Left ventricle myocardium inferior (tissue), 1 donor: ENCODE data around the gene VPS13D. TPM values are rescaled to one million over a fixed set of nuclear protein-coding genes. Genes with fewer than 3 reads are reported as not detected.
A peak's percentile ranks its signal among the peaks of the same experiment; 100 is the strongest.

Source experiments
- DNase-seq: peaks from one replicate; pipeline ENCODE4 v3.0.0-alpha.2; 2020
- H3K27ac ChIP-seq: fragments of 200-600 bp; replicated peaks from 2 replicates; pipeline ENCODE4 v1.8.0; 2021
- H3K27me3 ChIP-seq: fragments of 200-600 bp; 2 replicates; pipeline ENCODE4 v1.8.0; 2021; ENCODE audit warnings: low read depth
- H3K36me3 ChIP-seq: fragments of 200-600 bp; 2 replicates; pipeline ENCODE4 v1.8.0; 2021
- H3K4me1 ChIP-seq: fragments of 200-600 bp; 2 replicates; pipeline ENCODE4 v1.8.0; 2021
- H3K4me3 ChIP-seq: fragments of 200-600 bp; 2 replicates; pipeline ENCODE4 v1.8.0; 2021; ENCODE audit warnings: mild to moderate bottlenecking, moderate library complexity
- H3K9me3 ChIP-seq: fragments of 200-600 bp; replicated peaks from 2 replicates; pipeline ENCODE4 v1.8.0; 2021
- CTCF ChIP-seq: fragments of 200-600 bp; IDR thresholded peaks from 2 replicates; pipeline ENCODE4 v1.8.0; 2021; ENCODE audit warnings: antibody characterized with exemption, mild to moderate bottlenecking, borderline replicate concordance
- intact Hi-C: fragments of 100-400 bp; cut with micrococcal nuclease; formaldehyde crosslinking; loops from one replicate; pipeline ENCODE4 v1.11.0; 2022
- total RNA-seq: library from RNA; stranded (reverse); fragmentation: NEBNext Ultra II Directional; extraction: Animal tissue kit (Norgen Biotek cat#: 25700); gene quantifications from one replicate; pipeline ENCODE4 v1.2.1, GENCODE V29; 2021
- donor health status: DM: no; HTN: yes; CAD: no; lungs with severe emphysema.

Gene VPS13D
- total RNA-seq, 1 donor from 2014 or later: 71.6 TPM

- Histone ChIP-seq H3K36me3 (peaks cover 26% of the 10 kb centered on the region), H3K27me3 (no peaks in the 10 kb centered on the region), H3K27ac (peak overlapping the region; percentile 80), H3K9me3 (no peaks in the 10 kb centered on the region), H3K4me3 (no peak overlapping the region), H3K4me1 (peaks cover 82% of the 10 kb centered on the region)
- no peak for TF ChIP-seq CTCF
- DNase-seq: no peak
- intact Hi-C loops: no loop called here
Observed at GRCh38 chr1:12338823-12339222, 109.0 kb downstream of the VPS13D start.

- intact Hi-C loops: no loop called here
- no peak for DNase-seq
- H3K36me3 ChIP-seq: peaks cover 20% of the 10 kb centered on the region
- no peaks in the 10 kb centered on the region for H3K27me3 ChIP-seq
- peak; percentile 40 for TF ChIP-seq CTCF
- H3K27ac ChIP-seq: peak overlapping the region; percentile 80
- H3K4me1 ChIP-seq: peaks cover 87% of the 10 kb centered on the region
- no peak overlapping the region for H3K4me3 ChIP-seq
- H3K9me3 ChIP-seq: no peaks in the 10 kb centered on the region
Observed at GRCh38 chr1:12339396-12339795, 109.6 kb downstream of the VPS13D start.

GRCh38 chr1:12339811-12340543 lies 110.1 kb downstream of the VPS13D start:
- DNase-seq: no peak
- H3K27ac ChIP-seq: peak overlapping the region; percentile 80
- intact Hi-C loops: no loop called here
- H3K36me3 ChIP-seq: peaks cover 14% of the 10 kb centered on the region
- H3K4me1 ChIP-seq: peaks cover 92% of the 10 kb centered on the region
- no peak overlapping the region for H3K4me3 ChIP-seq
- no peaks in the 10 kb centered on the region for H3K9me3 ChIP-seq
- TF ChIP-seq CTCF: no peak
- no peaks in the 10 kb centered on the region for H3K27me3 ChIP-seq

GRCh38 chr1:12340544-12340930 lies 110.7 kb downstream of the VPS13D start:
- H3K36me3 ChIP-seq: peaks cover 10% of the 10 kb centered on the region
- DNase-seq: no peak
- no peak overlapping the region for H3K4me3 ChIP-seq
- no peaks in the 10 kb centered on the region for H3K27me3 ChIP-seq
- peak overlapping the region; percentile 80 for H3K27ac ChIP-seq
- intact Hi-C loops: no loop called here
- H3K9me3 ChIP-seq: no peaks in the 10 kb centered on the region
- peaks cover 98% of the 10 kb centered on the region for H3K4me1 ChIP-seq
- TF ChIP-seq CTCF: no peak

- peaks cover 98% of the 10 kb centered on the region for H3K4me1 ChIP-seq
- no peak overlapping the region for H3K4me3 ChIP-seq
- H3K27me3 ChIP-seq: no peaks in the 10 kb centered on the region
- H3K27ac ChIP-seq: peak overlapping the region; percentile 80
- intact Hi-C loops: no loop called here
- no peak for TF ChIP-seq CTCF
- no peaks in the 10 kb centered on the region for H3K9me3 ChIP-seq
- H3K36me3 ChIP-seq: peaks cover 12% of the 10 kb centered on the region
- DNase-seq: no peak
Observed at GRCh38 chr1:12341667-12342066, 111.8 kb downstream of the VPS13D start.
